Caco-2 (cell line): Measurements from ENCODE around the gene VWA5A. TPM values are rescaled to one million over a fixed set of nuclear protein-coding genes. Genes with fewer than 3 reads are reported as not detected.

Source experiments
- BruUV-seq: library from RNA; stranded (reverse); fragments of 400-500 nt; replicated peaks from 2 replicates; lab custom pipeline; 2021; lab: Mats Ljungman, UMichigan
- CTCF ChIA-PET: fragments of 300-600 bp; sonication (Branson Sonifier 250); formaldehyde crosslinking; loops from one replicate; lab custom pipeline; 2022; ENCODE audit warnings: antibody characterized with exemption; lab: Charles Lee
- POLR2A ChIA-PET: fragments of 300-600 bp; sonication (Branson Sonifier 250); formaldehyde crosslinking; loops from one replicate; lab custom pipeline; 2022; ENCODE audit warnings: antibody characterized with exemption; lab: Charles Lee
- DNase-seq, 2 experiments: peaks; one replicate each; pipeline versions ENCODE4 v3.0.0 to v3.0.0-alpha.2; 2020 to 2022
- H3K27me3 ChIP-seq: replicated peaks from 2 replicates; pipeline ENCODE4 v1.6.0; 2011; ENCODE audit warnings: low read length; ENCODE audit not compliant: control insufficient read depth, insufficient read depth
- H3K36me3 ChIP-seq: 2 replicates; pipeline ENCODE4 v1.5.1; 2011; ENCODE audit warnings: low read length; ENCODE audit not compliant: control insufficient read depth, insufficient read depth
- H3K4me1 ChIP-seq: fragments of 250-450 bp; sonication (Bioruptor Pico); 2 replicates; pipeline ENCODE4 v1.5.1; 2020; ENCODE audit warnings: mild to moderate bottlenecking
- H3K4me3 ChIP-seq: 2 replicates; pipeline ENCODE4 v1.5.1; 2011; ENCODE audit warnings: low read depth, mild to moderate bottlenecking, control low read depth, low read length
- H3K9me3 ChIP-seq: fragments of 250-450 bp; sonication (Bioruptor Pico); 2 replicates; pipeline ENCODE4 v1.5.1; 2020; ENCODE audit warnings: mild to moderate bottlenecking, moderate library complexity
- H3K27ac Mint-ChIP-seq: one replicate; pipeline ENCODE4 v1.8.0; 2022; ENCODE audit warnings: mixed read lengths; ENCODE audit not compliant: unreplicated experiment
- H3K27me3 Mint-ChIP-seq: one replicate; pipeline ENCODE4 v1.8.0; 2022; ENCODE audit warnings: mixed read lengths; ENCODE audit not compliant: insufficient read depth, unreplicated experiment
- H3K36me3 Mint-ChIP-seq: one replicate; pipeline ENCODE4 v1.8.0; 2022; ENCODE audit warnings: mild to moderate bottlenecking, mixed read lengths; ENCODE audit not compliant: insufficient read depth, unreplicated experiment
- H3K4me1 Mint-ChIP-seq: one replicate; pipeline ENCODE4 v1.8.0; 2022; ENCODE audit warnings: low read depth, mixed read lengths; ENCODE audit not compliant: unreplicated experiment
- H3K4me3 Mint-ChIP-seq: one replicate; pipeline ENCODE4 v1.8.0; 2022; ENCODE audit warnings: mild to moderate bottlenecking, moderate library complexity, mixed read lengths; ENCODE audit not compliant: unreplicated experiment
- H3K9me3 Mint-ChIP-seq: one replicate; pipeline ENCODE4 v1.8.0; 2022; ENCODE audit warnings: mixed read lengths; ENCODE audit not compliant: unreplicated experiment
- CTCF ChIP-seq, 2 experiments: fragments of 200-600 bp in 1 of 2; IDR thresholded peaks; 1 replicate in 1 of 2; 2 replicates in 1 of 2; pipeline versions ENCODE4 v1.5.1 to v1.8.0; 2011 to 2022; ENCODE audit warnings: antibody characterized with exemption in 1 of 2, control low read depth in 1 of 2, inconsistent platforms in 1 of 2, low read depth in 1 of 2, low read length in 1 of 2, mild to moderate bottlenecking in 1 of 2, moderate library complexity in 1 of 2; ENCODE audit not compliant: insufficient read depth in 1 of 2, severe bottlenecking in 1 of 2, unreplicated experiment in 1 of 2
- intact Hi-C: fragments of 100-400 bp; cut with micrococcal nuclease; formaldehyde crosslinking; loops from one replicate; pipeline ENCODE4 v1.10.0; 2022; ENCODE audit not compliant: unreplicated experiment
- total RNA-seq: library from RNA; stranded (reverse); gene quantifications from 2 replicates; pipeline ENCODE4 v1.2.3, GENCODE V29; 2022

VWA5A gene
- total RNA-seq, 1 experiment from 2014 or later: 1.6 TPM

- Mint-ChIP-seq H3K27me3 (peaks cover 29% of the 10 kb centered on the region), H3K36me3 (no peaks in the 10 kb centered on the region), H3K4me3 (no peak overlapping the region), H3K4me1 (no peaks in the 10 kb centered on the region), H3K27ac (no peak overlapping the region), H3K9me3 (no peaks in the 10 kb centered on the region)
- POLR2A ChIA-PET: no interaction called here
- CTCF ChIA-PET: interaction anchor here (0.7 to 1.8 kb wide), 5 partner anchors 11 to 271 kb away, joined by 3 to 8 read pairs (median 3); no protein-coding TSS in a partner anchor
- no TSS peak for BruUV-seq
- no peaks in the 10 kb centered on the region for H3K9me3 ChIP-seq
- no peak overlapping the region for H3K4me3 ChIP-seq
- intact Hi-C loops: loop anchor here (2.0 to 10.0 kb wide), 4 partner anchors 45 to 335 kb away; partner anchors contain the start of genes OR8D2, VWA5A and ZNF202
- H3K27me3 ChIP-seq: peaks cover 2% of the 10 kb centered on the region
- H3K4me1 ChIP-seq: no peaks in the 10 kb centered on the region
- peak; percentile 67 to 88 for TF ChIP-seq CTCF (IDR thresholded peaks at IDR 0.05; ENCODE audit: insufficient read depth in 1 of 2, low read depth in 1 of 2, low read length in 1 of 2, severe bottlenecking in 1 of 2, unreplicated experiment in 1 of 2)
- H3K36me3 ChIP-seq: no peaks in the 10 kb centered on the region
- peak; percentile 74 to 79 for DNase-seq
Observed at GRCh38 chr11:124069429-124070401, 45.5 kb upstream of the VWA5A start.

- H3K9me3 Mint-ChIP-seq: no peaks in the 10 kb centered on the region
- BruUV-seq: no TSS peak
Observed at GRCh38 chr11:124070915-124071622, 44.2 kb upstream of the VWA5A start.

More at GRCh38 chr11:124070915-124071622, 44.2 kb upstream of the VWA5A start:
- Mint-ChIP-seq H3K4me1 (no peaks in the 10 kb centered on the region), H3K27me3 (peaks cover 27% of the 10 kb centered on the region), H3K4me3 (no peak overlapping the region), H3K36me3 (no peaks in the 10 kb centered on the region), H3K27ac (no peak overlapping the region)
- TF ChIP-seq CTCF (IDR thresholded peaks at IDR 0.05; ENCODE audit: insufficient read depth in 1 of 2, low read depth in 1 of 2, low read length in 1 of 2, severe bottlenecking in 1 of 2, unreplicated experiment in 1 of 2): peak; percentile 84 to 96
- no peaks in the 10 kb centered on the region for H3K36me3 ChIP-seq
- H3K9me3 ChIP-seq: no peaks in the 10 kb centered on the region
- ChIA-PET POLR2A (no interaction called here), CTCF (interaction anchor here (0.6 to 1.6 kb wide), 17 partner anchors 8 to 514 kb away, joined by 3 to 21 read pairs (median 3); partner anchors contain the start of gene VWA5A)
- H3K4me1 ChIP-seq: no peaks in the 10 kb centered on the region
- peak; percentile 74 to 80 for DNase-seq
- H3K27me3 ChIP-seq: peaks cover 2% of the 10 kb centered on the region
- intact Hi-C loops: loop anchor here (1.0 to 10.0 kb wide), 7 partner anchors 44 to 515 kb away; partner anchors contain the start of genes OR8D2, VWA5A and ZNF202
- H3K4me3 ChIP-seq: no peak overlapping the region
